ENCODE data around the gene PTPRM.

GRCh38 chr18:7622721-7623120 is 55.6 kb downstream of the PTPRM start:
- TF ChIP-seq JUN (IDR thresholded peaks at IDR 0.05) (no peak), CTCF (IDR thresholded peaks at IDR 0.05) (no peak), RAD21 (conservative IDR thresholded peaks at IDR 0.05 in 1 of 2, IDR thresholded peaks at IDR 0.05 in 1 of 2) (no peak), CBX8 (IDR thresholded peaks at IDR 0.05) (no peak), RFX5 (IDR thresholded peaks at IDR 0.05) (no peak), BHLHE40 (IDR thresholded peaks at IDR 0.05; ENCODE audit: low read depth, low read length) (no peak), CHD2 (IDR thresholded peaks at IDR 0.05; ENCODE audit: low read length, partially characterized antibody) (no peak)
